Measurements from ENCODE around the gene PIANP.
A peak's percentile ranks its signal among the peaks of the same experiment; 100 is the strongest.

PIANP gene

GRCh38 chr12:6703631-6704030, 3.0 kb upstream of the PIANP start:
- peak; percentile 90 for DNase-seq

- peak; percentile 57 for DNase-seq
These were observed 608 bp upstream of the PIANP start for GRCh38 chr12:6701078-6701768.

- DNase-seq, result peak; percentile 65
These were observed 498 bp downstream of the PIANP start for GRCh38 chr12:6699989-6700645.

- DNase-seq, result no peak
These were observed 1.2 kb downstream of the PIANP start for GRCh38 chr12:6699259-6699988.

GRCh38 chr12:6698352-6699046, 2.1 kb downstream of the PIANP start:
- no peak for DNase-seq

GRCh38 chr12:6697584-6698351, 2.8 kb downstream of the PIANP start:
- peak; percentile 89 for DNase-seq

GRCh38 chr12:6696690-6697583, 3.7 kb downstream of the PIANP start:
- DNase-seq, result no peak

- no peak for DNase-seq
These were observed 5.1 kb downstream of the PIANP start for GRCh38 chr12:6695313-6696045.

GRCh38 chr12:6694701-6695100, 5.9 kb downstream of the PIANP start:
- no peak for DNase-seq

GRCh38 chr12:6693832-6694355, 6.7 kb downstream of the PIANP start:
- DNase-seq, result no peak

GRCh38 chr12:6692888-6693287, 7.7 kb downstream of the PIANP start:
- DNase-seq, result no peak

GRCh38 chr12:6691473-6691872, 9.1 kb downstream of the PIANP start:
- peak; percentile 70 for DNase-seq

- peak; percentile 99 for DNase-seq
These were observed 11.4 kb downstream of the PIANP start, which contains the start of gene ZNF384 for GRCh38 chr12:6688999-6689882. Gene ZNF384, minus strand, starts transcription at chr12:6689375. Its CDS starts 9,855 bp downstream, at chr12:6679520.

- DNase-seq, result no peak
These were observed 12.0 kb downstream of the PIANP start for GRCh38 chr12:6688543-6688998.

GRCh38 chr12:6685814-6686213, 14.8 kb downstream of the PIANP start:
- no peak for DNase-seq

GRCh38 chr12:6684609-6685008, 16.0 kb downstream of the PIANP start:
- DNase-seq, result no peak

GRCh38 chr12:6676962-6677361, 23.7 kb downstream of the PIANP start:
- no peak for DNase-seq

- DNase-seq, result no peak
These were observed 28.5 kb downstream of the PIANP start for GRCh38 chr12:6672143-6672542.

GRCh38 chr12:6667559-6668210, 32.9 kb downstream of the PIANP start:
- DNase-seq, result peak; percentile 81
